ENCODE data around the gene ZFHX3.

Gene ZFHX3

DNA sequence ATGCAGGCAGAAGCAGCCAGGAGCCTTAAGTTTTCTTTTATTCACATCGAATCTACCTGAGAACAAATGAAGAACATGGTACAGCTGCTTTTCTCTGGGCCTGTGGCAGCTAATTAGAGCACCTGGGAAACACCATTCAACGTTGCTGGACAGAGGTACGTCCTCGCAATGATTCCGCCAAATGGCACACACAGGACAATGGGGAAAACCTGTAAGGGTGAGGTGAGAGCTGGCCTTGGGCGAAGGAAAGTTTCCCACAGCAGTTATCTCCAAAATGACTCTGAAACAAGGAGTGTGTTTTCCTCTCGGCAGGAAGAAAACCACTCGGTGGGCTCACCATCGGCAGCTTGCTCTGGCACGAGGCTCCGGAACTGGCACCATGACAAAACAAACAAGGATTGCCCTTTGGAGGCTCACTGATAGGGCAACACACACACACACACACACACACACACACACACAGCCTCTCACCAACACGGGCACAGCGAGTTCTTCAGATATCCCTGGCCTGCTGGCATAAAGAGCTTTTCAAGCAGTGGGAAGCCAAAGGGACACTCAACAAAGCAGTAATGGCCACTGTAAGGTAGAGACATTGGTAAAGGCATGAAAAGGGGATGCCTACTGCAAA lies 73.7 kb downstream of the ZFHX3 start:
- DNase-seq (ENCODE audit: low spot score), result no peak

DNA sequence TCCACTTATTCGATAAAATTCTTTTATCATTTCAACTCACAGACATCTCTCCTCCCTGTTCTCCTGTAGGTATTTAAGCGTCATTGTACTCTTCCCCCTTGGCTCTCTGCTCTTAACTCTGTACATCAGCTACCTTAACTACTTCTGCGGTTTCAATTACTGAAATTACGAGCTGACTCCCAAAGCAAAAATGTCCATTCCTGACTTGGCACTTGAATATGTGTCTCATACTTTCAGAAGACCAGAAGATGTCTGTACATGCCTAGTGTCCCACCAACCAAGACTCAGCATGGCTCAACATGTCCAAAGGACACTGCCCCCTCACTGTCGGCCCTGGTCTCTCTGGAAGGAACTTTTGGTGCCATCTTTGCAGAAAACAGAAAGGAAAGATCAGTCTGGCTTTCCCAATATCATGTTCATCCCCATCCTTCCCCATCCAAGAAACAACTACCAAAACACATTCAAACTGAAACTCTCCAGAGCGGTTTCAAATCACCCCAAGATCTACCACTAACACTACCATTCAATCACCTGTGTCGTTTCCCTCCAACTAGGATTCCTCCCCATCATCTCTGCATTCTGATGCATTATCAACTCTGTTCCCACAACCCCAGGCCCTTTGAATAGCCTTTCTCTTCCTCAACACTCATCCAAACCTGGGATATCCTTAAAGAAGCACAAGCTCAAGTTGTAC lies 74.9 kb downstream of the ZFHX3 start:
- DNase-seq (ENCODE audit: low spot score), result no peak

GRCh38 chr16:72971370-72971769 lies 76.6 kb downstream of the ZFHX3 start:
- no peak for DNase-seq (ENCODE audit: low spot score)

DNA sequence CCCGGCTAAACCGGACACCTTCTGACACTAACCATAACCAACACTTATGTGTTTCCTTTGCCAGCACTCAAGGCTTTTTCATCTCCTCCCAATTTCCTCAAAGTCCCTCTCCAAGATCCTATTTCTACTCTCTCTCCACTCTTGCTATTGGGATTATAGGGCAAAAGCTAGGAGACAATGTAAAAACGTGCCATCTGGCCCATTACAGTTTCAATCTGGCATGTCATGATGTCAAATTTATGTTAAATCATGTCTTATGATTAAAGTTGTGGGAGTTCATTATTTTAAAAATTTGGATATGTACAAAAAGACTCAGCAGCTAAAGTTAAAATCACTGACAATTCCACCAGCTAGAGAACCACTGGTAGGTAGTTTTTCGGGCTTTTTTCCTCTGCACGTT lies 77.3 kb downstream of the ZFHX3 start:
- DNase-seq (ENCODE audit: low spot score), result no peak

DNA sequence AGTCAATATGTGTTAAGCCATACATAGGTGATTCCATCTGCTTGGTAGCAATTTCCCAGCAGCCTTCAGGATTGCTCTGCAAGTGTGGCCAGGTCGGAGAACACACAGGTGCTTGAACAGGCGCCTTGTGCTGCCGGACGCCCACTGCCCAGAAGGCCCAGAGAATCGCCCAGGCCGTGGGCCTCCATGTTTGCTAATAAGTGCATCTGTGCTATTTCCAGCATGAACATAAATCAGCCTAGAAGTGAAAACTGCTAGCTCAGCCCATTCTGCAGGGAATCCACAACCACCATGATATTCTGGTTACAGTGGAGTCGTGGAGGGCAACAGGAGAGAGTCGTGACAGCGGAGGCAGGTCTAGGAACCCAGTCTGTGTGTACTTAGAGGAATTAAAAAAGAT lies 78.1 kb downstream of the ZFHX3 start:
- no peak for DNase-seq (ENCODE audit: low spot score)

DNA sequence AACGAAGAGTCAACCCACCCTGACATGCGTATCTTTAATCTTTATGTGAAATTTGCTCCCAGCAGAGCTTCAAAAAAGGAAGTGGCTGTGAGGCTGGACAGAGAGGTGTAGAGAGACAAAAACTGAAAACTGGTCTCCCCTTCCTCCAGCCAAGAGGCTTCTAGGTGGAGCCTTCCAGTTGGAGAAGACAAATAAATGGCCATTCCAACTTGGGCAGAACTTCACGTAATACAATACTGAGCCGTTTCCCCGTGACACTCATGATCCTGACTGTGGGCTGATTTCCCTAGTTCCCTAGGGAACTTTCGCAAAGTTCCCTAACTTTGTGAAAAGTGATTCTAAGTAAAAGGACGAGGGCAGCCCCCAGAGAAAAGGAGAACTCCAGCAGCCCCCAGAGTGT lies 78.8 kb downstream of the ZFHX3 start:
- no peak for DNase-seq (ENCODE audit: low spot score)

DNA sequence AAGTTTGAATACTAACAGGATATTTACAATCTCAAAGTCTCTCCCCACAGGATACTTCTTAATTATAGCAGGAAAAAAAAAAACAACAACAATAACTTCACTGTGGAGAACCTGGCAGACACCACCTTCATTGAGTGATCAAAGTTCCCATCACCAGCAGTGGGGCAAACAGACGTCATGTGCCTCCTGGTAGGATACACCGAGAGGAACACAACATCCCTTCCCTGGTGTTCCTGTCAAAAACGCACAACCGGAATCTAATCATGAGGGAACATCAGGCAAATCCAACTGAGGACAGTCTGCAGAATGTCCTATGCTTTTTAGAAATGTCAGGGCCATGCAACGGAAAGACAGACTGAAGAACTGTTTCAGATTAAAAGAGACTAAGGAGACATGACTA lies 80.0 kb downstream of the ZFHX3 start:
- no peak for DNase-seq (ENCODE audit: low spot score)

GRCh38 chr16:72963533-72964315 lies 84.2 kb downstream of the ZFHX3 start:
- no peak for DNase-seq (ENCODE audit: low spot score)

- DNase-seq (ENCODE audit: low spot score), result no peak
Observed at GRCh38 chr16:72962347-72962746, 85.6 kb downstream of the ZFHX3 start.

GRCh38 chr16:72961863-72962262 lies 86.1 kb downstream of the ZFHX3 start:
- no peak for DNase-seq (ENCODE audit: low spot score)

DNA sequence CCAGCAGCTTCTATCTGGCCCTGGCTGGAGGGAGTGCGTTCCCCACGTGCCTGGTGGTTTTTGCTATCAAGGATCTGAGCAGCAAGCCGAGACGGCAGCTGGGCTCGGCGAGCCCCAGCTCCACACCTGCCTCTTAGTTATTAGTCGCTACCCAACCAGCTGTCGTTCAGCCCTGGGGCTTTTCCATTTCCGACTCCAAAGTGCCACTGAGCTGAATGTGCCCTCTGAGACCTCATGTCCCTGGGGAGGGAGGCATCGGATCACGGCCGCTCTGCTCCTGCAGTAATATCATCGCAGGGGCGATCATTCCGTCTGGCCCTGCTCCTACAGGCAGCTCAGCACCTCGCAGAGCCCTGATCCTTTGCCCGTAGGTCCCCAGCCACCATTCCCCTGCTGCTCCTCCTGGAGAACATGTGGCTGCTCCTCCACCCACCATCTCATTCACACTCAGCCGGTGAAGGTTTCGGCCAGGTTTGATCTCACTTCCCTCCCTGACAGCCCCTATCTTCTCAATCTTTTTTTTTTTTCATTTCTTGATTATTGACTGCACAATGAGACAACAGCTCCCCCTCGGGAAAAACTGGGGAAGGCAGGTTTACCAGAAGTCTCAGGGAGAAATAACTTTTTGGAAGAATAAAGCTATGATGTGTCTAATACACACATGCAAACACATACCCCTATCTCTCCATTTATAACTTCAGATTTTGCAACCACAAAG lies 86.7 kb downstream of the ZFHX3 start:
- no peak for DNase-seq (ENCODE audit: low spot score)

DNA sequence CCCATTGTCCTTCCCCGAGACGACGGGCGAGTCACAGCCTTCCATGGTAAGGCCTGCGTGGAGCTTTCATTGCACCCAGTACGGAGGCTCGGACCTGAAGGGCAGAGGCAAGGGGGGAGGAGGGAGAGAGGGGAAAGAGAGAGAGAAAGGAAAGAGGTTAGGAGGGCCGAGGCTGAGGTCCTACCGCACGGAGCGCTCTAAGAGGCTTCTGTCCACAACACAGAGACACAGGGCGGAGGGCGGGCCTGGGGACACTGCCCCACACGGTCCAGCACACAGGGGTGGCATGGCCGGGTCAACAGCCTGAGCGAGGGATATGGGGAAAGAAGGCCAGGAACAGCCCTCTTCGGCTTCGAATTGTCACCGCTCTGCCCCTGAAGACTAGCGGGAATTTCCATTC lies 87.8 kb downstream of the ZFHX3 start:
- no peak for DNase-seq (ENCODE audit: low spot score)

GRCh38 chr16:72959301-72959996 lies 88.5 kb downstream of the ZFHX3 start:
- no peak for DNase-seq (ENCODE audit: low spot score)

DNA sequence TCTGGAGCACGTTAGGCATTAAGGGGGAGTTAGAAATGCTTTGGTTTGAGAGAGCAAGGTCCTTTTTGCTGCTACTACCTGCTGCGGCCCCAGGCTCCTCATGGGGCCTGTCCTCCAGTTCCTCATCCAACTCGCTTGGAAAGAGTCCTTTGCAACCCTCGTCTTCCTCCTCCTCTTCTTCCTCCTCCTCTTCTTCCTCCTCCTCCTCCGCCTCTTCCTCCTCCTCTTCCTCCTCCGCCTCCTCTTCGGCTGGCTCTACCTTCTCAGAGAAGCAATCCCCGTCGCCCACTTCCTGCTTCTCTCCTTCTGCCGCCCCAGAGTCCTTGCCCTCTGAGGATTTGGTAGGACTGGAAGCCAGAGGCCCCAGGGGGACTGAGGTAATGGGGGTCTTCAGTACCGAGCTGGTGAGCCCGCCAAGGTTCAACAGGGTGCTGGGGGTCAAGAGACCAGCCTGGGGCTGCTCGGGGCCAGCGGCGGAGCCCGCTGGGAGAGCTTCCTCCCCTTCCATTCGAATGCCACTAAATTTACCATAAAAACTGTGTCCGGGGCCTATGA lies 89.3 kb downstream of the ZFHX3 start:
- DNase-seq (ENCODE audit: low spot score), result no peak

GRCh38 chr16:72957303-72958277 lies 90.3 kb downstream of the ZFHX3 start:
- no peak for DNase-seq (ENCODE audit: low spot score)

GRCh38 chr16:72956124-72957064 lies 91.5 kb downstream of the ZFHX3 start:
- no peak for DNase-seq (ENCODE audit: low spot score)

GRCh38 chr16:72952811-72953271 lies 95.1 kb downstream of the ZFHX3 start:
- DNase-seq (ENCODE audit: low spot score), result no peak

- no peak for DNase-seq (ENCODE audit: low spot score)
Observed at GRCh38 chr16:72952404-72952803, 95.5 kb downstream of the ZFHX3 start.

DNA sequence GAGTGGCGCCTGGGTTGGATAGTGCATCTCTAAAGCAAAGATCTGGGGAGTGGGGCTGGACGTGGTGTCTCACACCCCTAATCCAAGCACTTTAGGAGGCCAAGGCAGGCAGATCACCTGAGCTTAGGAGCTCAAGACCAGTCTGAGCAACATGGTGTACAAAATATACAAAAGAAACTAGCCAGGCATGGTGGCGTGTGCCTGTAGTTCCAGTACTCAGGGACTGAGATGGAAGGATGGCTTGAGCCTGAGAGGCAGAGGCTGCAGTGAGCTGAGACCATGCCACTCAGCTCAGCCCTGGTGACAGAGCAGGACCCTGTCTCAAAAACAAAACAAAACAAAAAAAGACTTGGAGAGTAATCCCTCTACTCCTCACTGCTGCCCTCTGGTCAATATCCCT lies 96.0 kb downstream of the ZFHX3 start:
- no peak for DNase-seq (ENCODE audit: low spot score)
